OCI-LY7 (cell line): Measurements from ENCODE around the gene VENTX. TPM values are rescaled to one million over a fixed set of nuclear protein-coding genes. Genes with fewer than 3 reads are reported as not detected.

ENCODE experiments used
- BruUV-seq: library from RNA; stranded (reverse); fragments of 400-500 nt; replicated peaks from 2 replicates; lab custom pipeline; 2021; lab: Mats Ljungman, UMichigan
- CTCF ChIA-PET: fragments of 300-600 bp; sonication (Branson Sonifier 250); formaldehyde crosslinking; loops from one replicate; lab custom pipeline; 2022; ENCODE audit warnings: antibody characterized with exemption; ENCODE audit not compliant: unreplicated experiment; lab: Charles Lee
- POLR2A ChIA-PET: fragments of 300-600 bp; sonication (Branson Sonifier 250); formaldehyde crosslinking; loops from one replicate; lab custom pipeline; 2022; ENCODE audit warnings: antibody characterized with exemption; lab: Charles Lee
- DNase-seq: peaks from one replicate; pipeline ENCODE4 v3.0.0-alpha.2; 2015; ENCODE audit warnings: low spot score
- H2AFZ ChIP-seq: fragments of 200-600 bp; sonication (generic), shearing (Covaris generic); 2 replicates; pipeline ENCODE4 v1.6.1; 2014; ENCODE audit warnings: mild to moderate bottlenecking, antibody characterized with exemption, low read length, moderate library complexity
- H3K27ac ChIP-seq: fragments of 200-600 bp; sonication (generic); 2 replicates; pipeline ENCODE4 v1.5.1; 2014; ENCODE audit warnings: mixed run types, low read depth, mild to moderate bottlenecking, moderate library complexity, low read length, inconsistent platforms; ENCODE audit not compliant: poor library complexity, severe bottlenecking
- H3K36me3 ChIP-seq: fragments of 200-600 bp; sonication (generic); 2 replicates; pipeline ENCODE4 v1.6.1; 2014; ENCODE audit warnings: mild to moderate bottlenecking, antibody characterized with exemption, low read length, moderate library complexity, mixed read lengths; ENCODE audit not compliant: insufficient read depth
- H3K4me1 ChIP-seq: fragments of 200-600 bp; sonication (generic); 2 replicates; pipeline ENCODE4 v1.5.1; 2014; ENCODE audit warnings: mild to moderate bottlenecking, low read length; ENCODE audit not compliant: insufficient read depth, poor library complexity, severe bottlenecking
- H3K4me2 ChIP-seq: fragments of 200-600 bp; sonication (generic); 2 replicates; pipeline ENCODE4 v1.6.1; 2014; ENCODE audit warnings: mild to moderate bottlenecking, low read length
- H3K4me3 ChIP-seq: fragments of 200-600 bp; sonication (generic); 2 replicates; pipeline ENCODE4 v1.5.1; 2014; ENCODE audit warnings: mild to moderate bottlenecking, low read depth, low read length; ENCODE audit not compliant: poor library complexity, severe bottlenecking
- H3K79me2 ChIP-seq: fragments of 200-600 bp; sonication (generic); 2 replicates; pipeline ENCODE4 v1.6.1; 2016; ENCODE audit warnings: low read depth, mild to moderate bottlenecking, low read length, moderate library complexity, mixed read lengths; ENCODE audit not compliant: insufficient read depth
- H3K9me2 ChIP-seq: fragments of 200-600 bp; sonication (generic); 2 replicates; pipeline ENCODE4 v1.6.1; 2016; ENCODE audit warnings: mild to moderate bottlenecking, low read length, mixed read lengths; ENCODE audit not compliant: insufficient read depth
- H3K9me3 ChIP-seq: fragments of 200-600 bp; sonication (generic); 2 replicates; pipeline ENCODE4 v1.6.1; 2014; ENCODE audit warnings: mild to moderate bottlenecking, mixed run types, low read length, mixed read lengths
- H4K20me1 ChIP-seq: fragments of 200-600 bp; sonication (generic); 2 replicates; pipeline ENCODE4 v1.6.1; 2014; ENCODE audit warnings: mild to moderate bottlenecking, antibody characterized with exemption, low read length, moderate library complexity, mixed read lengths; ENCODE audit not compliant: insufficient read depth
- CTCF ChIP-seq: fragments of 200-600 bp; sonication (generic); conservative IDR thresholded peaks from 2 replicates; pipeline ENCODE4 v1.5.1; 2014; ENCODE audit warnings: mild to moderate bottlenecking, antibody characterized with exemption, low read length, moderate library complexity, mixed read lengths
- EZH2phosphoT487 ChIP-seq: fragments of 200-600 bp; sonication (generic); IDR thresholded peaks from 2 replicates; pipeline ENCODE4 v1.6.1; 2018; ENCODE audit warnings: low read depth, borderline replicate concordance, mild to moderate bottlenecking, mixed run types, antibody characterized with exemption, low read length, moderate library complexity, mixed read lengths
- intact Hi-C: fragments of 100-400 bp; cut with micrococcal nuclease; formaldehyde crosslinking; loops from one replicate; pipeline ENCODE4 v1.10.0; 2022; ENCODE audit not compliant: unreplicated experiment
- total RNA-seq, 2 experiments: library from RNA; depleted of rRNA in 1 of 2; stranded (reverse); fragments of >200 nt in 1 of 2; shearing (Covaris generic) in 1 of 2; gene quantifications; 2 replicates each; pipeline ENCODE4 v1.2.3, GENCODE V29; 2014 to 2022

Gene VENTX
- total RNA-seq, 2 experiments from 2014 or later, result not detected

DNA sequence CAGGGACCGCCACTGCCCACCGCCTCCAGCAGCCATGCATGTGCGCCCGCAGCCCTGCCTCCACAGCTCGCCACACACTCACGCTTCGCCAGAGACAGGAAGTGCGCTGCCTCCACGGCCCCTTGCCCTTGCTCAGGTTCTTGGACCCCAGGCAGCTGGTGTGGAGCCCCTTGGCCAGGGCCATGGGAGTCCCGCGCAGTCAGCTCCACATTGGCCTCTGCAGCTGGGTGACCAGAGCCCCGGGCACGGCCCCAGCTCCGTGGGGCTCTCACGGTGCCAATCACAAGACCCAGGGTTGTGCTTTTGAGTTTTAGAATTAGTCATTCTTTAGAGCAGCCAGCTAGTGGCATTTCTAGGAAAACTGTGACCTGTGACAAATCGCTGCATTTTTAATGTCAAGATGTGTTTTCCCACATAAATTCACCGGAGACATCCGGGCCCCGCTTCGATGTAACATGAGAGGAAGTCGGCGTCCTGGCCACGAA lies 11.9 kb upstream of the VENTX start:
- no TSS peak for BruUV-seq
- H4K20me1 ChIP-seq, result no peaks in the 10 kb centered on the region
- no peak overlapping the region for H2AFZ ChIP-seq
- intact Hi-C loops, result no loop called here
- no peak overlapping the region for H3K4me2 ChIP-seq
- TF ChIP-seq EZH2phosphoT487 (no peak), CTCF (no peak)
- POLR2A ChIA-PET, result interaction anchor here (1.0 kb wide), 1 partner anchor 686 kb away, joined by 3 read pairs; no protein-coding TSS in a partner anchor
- H3K27ac ChIP-seq, result no peak overlapping the region
- no peaks in the 10 kb centered on the region for H3K79me2 ChIP-seq
- no peak overlapping the region for H3K4me3 ChIP-seq
- H3K9me3 ChIP-seq, result no peaks in the 10 kb centered on the region
- CTCF ChIA-PET, result no interaction called here
- no peaks in the 10 kb centered on the region for H3K36me3 ChIP-seq
- DNase-seq, result no peak
- H3K9me2 ChIP-seq, result no peaks in the 10 kb centered on the region
- no peaks in the 10 kb centered on the region for H3K4me1 ChIP-seq

- TF ChIP-seq CTCF, result no peak
- no peak for TF ChIP-seq EZH2phosphoT487
- Histone ChIP-seq H3K9me3 (no peaks in the 10 kb centered on the region), H3K4me1 (no peaks in the 10 kb centered on the region), H3K79me2 (no peaks in the 10 kb centered on the region), H3K4me3 (no peak overlapping the region), H3K27ac (no peak overlapping the region), H3K9me2 (no peaks in the 10 kb centered on the region), H4K20me1 (no peaks in the 10 kb centered on the region), H3K4me2 (no peak overlapping the region), H3K36me3 (no peaks in the 10 kb centered on the region), H2AFZ (no peak overlapping the region)
- ChIA-PET POLR2A (no interaction called here), CTCF (no interaction called here)
- BruUV-seq, result no TSS peak
- intact Hi-C loops, result no loop called here
- DNase-seq, result no peak
Measured at GRCh38 chr10:133226251-133226808, 11.3 kb upstream of the VENTX start.

- no peaks in the 10 kb centered on the region for H3K79me2 ChIP-seq
- no peaks in the 10 kb centered on the region for H3K4me1 ChIP-seq
- no TSS peak for BruUV-seq
- ChIA-PET CTCF (no interaction called here), POLR2A (no interaction called here)
- intact Hi-C loops, result no loop called here
- H3K4me2 ChIP-seq, result no peak overlapping the region
- H3K36me3 ChIP-seq, result no peaks in the 10 kb centered on the region
- no peak for DNase-seq
- H3K27ac ChIP-seq, result no peak overlapping the region
- no peak overlapping the region for H2AFZ ChIP-seq
- TF ChIP-seq CTCF (no peak), EZH2phosphoT487 (no peak)
- no peak overlapping the region for H3K4me3 ChIP-seq
- no peaks in the 10 kb centered on the region for H4K20me1 ChIP-seq
- no peaks in the 10 kb centered on the region for H3K9me2 ChIP-seq
- H3K9me3 ChIP-seq, result no peaks in the 10 kb centered on the region
Measured at GRCh38 chr10:133227256-133227655, 10.4 kb upstream of the VENTX start.
